NK-92 (cell line): Measurements from ENCODE around the gene ERVK3-1.
"Not testable (repeated sequence)": the region's sequence is repeated elsewhere in the genome, so short reads cannot be mapped to it uniquely, and the experiment has no call there.

Experiments
- DNase-seq: peaks from one replicate; lab custom pipeline; 2025; ENCODE audit not compliant: unreplicated experiment; lab: John Stamatoyannopoulos, UW

ERVK3-1 gene

DNA sequence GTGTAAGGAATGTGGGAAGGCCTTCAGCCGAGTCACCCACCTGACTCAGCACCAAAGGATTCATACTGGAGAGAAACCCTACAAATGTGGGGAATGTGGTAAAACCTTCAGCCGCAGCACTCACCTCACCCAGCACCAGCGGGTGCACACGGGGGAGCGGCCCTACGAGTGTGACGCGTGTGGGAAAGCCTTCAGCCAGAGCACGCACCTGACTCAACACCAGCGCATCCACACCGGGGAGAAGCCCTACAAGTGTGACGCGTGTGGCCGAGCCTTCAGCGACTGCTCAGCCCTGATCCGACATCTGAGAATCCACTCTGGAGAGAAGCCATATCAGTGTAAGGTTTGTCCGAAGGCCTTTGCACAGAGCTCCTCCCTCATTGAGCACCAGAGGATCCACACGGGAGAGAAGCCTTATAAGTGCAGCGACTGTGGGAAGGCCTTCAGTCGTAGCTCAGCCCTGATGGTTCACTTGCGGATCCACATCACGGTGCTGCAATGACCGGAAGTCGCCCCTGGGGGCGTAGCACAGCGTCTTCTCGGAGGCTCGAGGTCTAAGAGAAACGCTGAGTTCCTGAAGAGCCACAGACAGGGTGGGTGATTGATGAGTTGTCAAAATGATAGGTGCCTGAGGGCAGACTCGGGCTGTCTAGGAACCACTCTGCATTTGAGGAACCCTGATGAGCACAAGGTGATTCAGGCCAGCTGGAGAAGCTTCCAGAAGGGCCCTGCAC is 33.8 kb downstream of the ERVK3-1 start:
- DNase-seq, result no peak

DNA sequence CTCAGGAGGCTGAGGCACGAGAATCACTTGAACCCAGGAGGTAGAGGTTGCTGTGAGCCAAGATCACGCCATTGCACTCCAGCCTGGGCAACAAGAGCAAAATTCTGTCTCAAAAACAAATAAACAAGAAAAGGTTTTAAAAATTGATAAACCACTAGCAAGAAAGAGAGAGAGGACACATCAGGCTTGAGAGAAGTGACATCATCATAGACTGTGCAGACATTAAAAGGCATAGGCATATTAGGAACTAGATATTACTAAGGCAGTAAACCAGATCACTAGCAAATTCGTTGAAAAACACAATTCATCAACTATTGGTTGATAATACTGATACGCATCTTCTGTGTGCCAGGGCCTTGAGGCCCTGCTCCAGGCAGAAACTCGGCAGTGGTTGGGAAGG is 40.4 kb downstream of the ERVK3-1 start:
- no peak for DNase-seq

DNA sequence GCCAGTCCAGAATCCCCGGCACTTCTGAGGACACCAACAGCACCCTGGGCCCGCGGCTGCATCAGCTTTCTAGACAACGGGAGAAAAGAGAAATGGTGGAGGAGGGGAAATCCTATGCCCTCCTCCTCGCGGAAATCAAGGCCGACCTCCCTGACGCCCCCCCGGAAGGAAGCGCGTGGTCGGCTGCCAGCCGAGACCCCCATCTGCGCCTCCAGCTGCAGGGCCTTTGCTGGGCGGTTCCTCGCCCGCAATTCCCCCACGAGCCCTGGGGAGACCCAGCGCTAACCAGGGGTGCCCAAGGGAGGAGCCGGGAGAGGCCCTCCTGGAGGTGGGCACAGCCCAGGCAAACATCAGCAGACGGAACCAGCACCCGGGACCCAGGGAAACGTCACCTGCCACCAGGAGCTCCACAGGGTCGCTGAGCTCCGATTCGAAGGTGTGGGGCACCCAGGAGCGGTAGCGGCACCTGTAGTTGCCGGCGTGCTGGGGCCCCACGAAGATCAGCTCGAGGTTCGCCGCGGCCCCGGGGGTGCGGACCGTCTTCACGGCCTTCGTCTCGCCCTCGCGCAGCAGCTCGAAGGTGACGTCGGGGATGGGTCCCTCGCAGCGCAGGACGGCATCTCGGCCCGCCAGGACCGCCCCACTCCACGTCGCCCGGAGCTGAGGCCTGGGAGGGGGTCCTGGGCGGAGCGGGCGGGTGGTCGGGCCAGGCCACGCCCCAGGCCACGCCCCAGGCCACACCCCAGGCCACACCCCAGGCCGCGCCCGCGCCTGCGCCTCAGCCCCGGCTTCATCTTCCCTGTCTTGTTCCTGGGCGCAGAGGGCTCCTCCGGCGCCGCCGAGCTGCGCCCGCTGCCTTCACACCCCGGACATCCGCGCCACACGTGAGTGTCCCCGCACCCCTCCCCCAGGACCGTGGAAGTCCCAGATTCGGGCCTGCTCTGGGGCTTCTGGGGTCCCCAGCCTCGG is 42.1 kb downstream of the ERVK3-1 start:
- no peak for DNase-seq

DNA sequence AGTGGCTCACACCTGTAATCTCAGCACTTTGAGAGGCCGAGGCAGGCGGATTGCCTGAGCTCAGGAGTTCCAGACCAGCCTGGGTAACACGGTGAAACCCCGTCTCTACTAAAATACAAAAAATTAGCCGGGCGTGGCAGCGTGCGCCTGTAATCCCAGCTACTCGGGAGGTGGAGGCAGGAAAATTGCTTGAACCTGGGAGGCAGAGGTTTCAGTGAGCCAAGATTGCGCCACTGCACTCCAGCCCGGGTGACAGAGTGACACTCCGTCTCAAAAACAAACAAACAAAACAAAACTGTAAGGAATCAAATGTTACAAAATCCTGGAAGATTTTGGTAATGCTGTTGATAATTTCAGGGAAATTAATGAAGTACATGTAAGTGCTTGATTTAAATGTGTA is 42.9 kb downstream of the ERVK3-1 start:
- not testable (repeated sequence) for DNase-seq

DNA sequence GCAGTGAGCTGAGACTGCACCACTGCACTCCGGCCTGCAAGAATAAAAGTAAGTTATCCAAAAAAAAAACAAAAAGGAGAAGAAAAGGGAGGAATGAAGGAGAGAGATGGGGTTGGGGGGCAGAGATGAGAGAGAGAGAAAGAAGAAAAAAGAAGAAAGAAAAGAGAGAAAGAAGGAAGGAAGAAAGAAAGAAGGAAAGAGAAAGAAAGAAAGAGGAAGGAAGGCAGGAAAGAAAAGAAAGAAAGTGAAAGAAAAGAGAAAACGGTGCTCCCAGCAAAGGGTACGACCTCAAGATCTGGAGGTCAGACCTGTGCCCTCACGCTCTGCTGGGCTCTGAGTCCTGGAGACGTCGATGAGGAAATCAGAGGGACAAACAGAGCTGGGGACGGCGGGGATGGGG is 44.4 kb downstream of the ERVK3-1 start:
- DNase-seq, result no peak

DNA sequence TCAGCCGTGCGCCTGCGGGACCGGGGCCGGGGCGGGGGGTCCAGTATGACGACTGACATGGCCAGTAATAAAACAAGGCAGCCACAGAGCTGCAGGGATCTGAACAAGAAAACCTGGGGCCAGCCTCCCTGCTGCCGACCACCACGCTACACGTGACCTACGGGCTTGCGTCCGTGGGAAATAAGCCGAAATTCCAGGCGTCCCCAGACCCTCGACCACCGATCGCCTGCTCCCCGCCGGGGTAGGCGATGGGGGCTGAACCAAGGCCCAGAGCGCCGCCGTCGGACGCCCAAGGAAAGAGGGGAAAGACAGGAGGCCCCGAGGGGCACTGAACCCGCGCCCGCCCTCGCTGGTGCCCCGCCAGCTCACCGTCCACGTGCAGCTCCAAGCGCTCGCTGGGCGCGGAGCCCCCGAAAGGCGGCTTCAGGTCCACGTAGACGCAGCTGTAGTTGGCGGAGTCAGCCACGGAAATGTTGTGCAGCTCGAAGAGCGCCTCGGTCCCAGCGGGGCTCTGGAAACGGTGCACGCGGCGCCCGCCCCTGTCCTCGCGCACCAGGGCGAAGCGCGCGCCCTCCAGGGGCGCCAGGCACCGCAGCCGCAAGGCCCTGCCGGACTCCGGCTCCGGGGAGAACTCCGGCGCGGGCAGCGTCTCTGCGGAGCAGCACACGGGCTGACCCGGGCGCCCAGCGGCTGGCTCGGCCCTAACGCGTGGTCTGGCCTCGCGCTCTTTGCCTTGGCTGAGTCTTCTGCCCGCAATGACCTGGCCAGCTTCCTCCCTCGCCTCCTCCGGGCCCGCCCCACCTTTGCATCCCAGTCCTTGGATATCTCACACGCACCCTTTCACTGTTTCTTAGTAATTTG is 45.1 kb downstream of the ERVK3-1 start:
- no peak for DNase-seq

DNA sequence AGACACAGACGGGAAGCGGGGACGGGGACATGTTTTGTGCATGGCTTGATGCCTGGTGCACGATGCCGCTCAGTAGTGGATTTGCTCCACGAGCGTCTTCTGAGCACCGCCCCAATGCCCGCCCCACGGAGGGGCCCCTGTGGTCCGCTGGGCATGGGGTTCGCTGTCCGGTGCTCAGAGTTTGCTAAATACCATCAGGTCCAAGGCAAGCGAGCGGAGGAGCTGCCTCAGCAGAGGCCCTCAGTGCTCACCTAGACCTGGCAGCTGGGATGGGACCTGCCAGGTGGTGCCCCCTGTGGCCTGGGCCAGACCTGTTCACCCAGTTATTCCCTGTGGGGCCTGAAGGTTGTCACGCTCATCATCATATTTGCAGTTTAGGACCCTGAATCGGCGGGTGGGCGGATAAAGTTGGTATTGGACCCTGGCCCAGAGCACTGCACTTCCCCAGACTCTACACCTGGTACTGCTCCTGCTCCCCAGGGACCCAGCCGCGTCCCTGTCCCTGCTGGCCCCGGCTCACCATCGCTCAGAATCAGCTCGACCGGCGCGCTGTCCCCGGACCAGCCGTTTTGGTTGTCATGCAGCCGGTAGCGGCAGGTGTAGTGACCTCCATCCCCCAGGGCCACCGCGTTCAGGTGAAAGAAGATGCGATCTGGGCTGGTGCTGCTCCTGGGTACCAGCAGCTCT is 45.8 kb downstream of the ERVK3-1 start:
- no peak for DNase-seq

DNA sequence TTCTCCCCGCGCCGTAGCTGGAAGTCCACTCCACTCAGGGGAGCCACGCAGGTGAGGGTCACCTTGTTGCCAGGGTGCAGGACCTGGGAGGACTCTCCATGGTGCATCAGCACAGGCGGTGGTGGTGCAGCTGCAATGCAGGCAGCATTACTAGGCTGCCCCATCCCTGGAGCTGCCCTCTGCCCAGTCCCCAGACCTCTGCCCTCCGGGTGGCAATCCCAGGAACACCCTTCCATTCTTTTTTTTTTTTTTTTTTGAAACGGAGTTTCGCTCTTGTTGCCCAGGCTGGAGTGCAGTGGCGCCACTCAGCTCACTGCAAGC is 46.3 kb downstream of the ERVK3-1 start:
- DNase-seq, result no peak

DNA sequence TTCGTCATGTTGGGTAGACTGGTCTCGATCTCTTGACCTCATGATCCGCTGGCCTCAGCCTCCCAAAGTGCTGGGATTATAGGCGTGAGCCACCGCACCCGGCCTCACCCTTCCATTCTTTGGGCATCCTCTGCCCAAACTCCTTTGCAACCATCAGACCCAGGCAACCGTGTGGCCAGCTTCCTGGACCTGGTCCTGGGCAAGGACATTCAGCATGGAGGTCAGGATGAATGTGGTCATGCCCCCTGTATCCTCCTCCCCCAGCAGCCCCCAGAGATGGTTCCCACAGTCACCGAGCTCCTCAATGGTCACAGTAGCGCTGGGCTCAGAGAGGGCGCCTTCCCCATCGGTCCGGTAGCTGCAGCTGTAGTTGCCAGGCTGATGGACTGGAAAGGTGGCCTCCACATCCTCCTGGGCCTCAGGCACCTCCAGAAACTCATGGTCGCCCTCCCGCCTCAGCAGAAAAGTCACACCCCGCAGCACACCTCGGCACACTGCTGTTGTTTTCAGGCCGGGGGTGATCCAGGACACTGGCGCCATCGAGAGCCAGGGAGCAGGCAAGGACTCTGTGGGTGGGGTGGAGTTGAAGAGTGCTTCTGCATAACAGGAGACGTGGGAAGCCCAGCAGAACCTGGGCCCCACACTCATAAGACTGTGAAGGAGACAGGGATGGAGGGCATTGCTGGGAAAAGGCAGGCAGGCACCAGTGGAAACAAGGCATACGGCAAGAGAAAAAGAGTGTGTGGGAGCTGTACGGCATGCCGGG is 47.0 kb downstream of the ERVK3-1 start:
- no peak for DNase-seq

DNA sequence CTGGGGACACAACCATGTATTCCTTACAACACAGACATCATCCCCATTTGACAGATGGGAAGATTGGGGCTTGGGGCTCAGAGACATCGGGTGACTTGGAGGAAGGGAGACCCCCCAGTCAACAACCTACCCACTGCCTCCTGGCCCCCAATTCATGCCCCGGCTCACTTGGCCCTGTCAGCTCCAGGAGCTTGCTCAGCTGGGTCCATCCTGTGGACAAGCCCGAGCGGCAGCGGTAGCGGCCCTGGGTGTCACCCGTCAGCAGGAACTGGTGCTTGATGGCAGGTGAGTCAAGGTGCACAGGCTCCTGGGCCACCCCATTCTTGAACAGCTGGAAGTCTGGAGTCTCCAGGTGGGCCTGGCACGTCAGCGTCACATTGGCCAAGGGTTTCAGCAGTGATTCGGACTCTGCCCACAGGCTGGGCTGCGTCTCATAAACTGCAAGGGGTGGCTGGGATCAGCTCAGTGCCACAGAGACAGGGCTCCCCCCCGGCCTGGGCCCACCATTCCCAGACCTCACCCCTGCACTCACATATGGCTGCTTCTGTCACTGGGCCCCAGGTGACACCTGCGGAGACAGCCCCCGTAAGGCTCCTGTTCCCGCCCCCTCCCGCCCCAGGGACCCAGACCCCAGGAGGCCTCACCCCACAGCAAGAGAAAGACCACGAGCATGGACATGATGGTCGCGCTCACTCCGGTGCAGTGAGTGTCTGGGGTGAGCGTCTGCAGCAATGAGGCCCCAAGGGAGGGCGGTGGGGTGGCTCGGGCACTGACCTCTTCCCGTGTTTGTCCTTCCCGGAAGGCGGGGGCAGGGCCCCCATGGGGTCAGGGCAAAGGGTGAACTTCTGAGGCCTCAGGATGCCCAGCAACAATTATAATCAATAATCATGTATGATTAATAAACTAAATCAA is 47.8 kb downstream of the ERVK3-1 start, which contains the start of gene A1BG:
TSS of gene A1BG (minus strand) at position 733 of the 912 bp plus-strand sequence. CDS start at position 678, 55 bp downstream.
- DNase-seq, result no peak

DNA sequence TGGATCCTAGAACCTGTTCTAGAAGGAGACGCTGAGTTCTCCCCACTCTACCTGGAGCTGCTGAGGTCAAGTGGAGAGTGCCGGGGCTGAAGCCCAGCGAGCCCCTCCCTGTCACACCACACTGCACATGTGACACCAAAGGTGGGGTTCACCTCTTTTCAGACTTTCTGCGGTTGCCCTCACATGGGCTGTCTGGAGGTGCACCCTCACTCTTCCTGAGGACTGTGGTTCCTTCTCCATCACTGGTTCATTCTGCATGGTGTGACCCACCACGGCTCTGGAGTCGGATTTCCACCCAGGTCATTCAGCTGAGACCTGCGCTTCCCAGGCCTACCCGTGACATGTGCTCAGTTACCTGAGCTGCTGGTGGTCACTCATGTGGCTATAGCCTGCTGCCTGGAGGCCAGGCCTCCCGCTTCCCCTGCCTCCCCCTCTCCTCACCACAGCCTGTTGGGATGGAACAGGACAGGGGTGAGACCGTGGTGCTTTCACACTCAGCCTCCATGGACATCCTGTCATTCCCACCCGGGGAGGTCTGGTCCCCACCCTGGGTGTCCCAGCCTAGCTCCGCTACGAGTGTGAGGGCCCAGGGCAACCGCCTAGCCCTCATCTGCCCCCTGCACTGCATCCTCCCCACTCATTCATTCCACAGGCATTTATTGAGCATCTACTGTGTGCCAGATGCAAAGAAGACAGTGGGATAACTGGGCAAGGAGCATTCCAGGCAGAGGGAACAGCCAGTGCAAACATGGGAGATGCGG is 48.7 kb downstream of the ERVK3-1 start:
- DNase-seq, result no peak

DNA sequence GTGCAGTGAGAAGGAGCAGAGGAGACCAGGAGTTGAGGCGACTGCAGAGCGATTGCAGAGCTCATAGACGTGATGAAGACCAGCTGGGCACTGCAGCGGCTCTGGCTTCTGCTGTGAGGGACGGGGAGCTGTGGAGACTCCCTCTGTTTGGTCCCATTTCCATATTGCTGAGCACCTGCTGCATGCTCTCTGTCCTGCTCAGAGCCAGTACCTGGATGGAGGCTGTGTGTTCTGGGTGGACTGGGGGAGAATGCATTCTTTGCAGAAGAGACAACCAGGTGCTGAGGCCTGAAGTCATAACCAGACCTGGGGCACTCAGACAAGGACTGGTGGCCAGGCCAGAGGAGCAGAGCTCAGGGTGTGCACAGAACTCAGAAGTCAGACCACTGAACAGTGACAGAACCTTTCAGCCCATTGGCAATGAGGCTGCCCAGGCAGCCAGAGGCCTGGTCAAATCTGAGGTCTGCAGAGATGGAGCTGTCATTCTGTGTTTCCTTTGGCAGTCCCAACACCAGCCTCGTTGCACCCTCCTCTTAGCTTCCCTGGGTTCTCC is 49.4 kb downstream of the ERVK3-1 start:
- DNase-seq, result no peak

DNA sequence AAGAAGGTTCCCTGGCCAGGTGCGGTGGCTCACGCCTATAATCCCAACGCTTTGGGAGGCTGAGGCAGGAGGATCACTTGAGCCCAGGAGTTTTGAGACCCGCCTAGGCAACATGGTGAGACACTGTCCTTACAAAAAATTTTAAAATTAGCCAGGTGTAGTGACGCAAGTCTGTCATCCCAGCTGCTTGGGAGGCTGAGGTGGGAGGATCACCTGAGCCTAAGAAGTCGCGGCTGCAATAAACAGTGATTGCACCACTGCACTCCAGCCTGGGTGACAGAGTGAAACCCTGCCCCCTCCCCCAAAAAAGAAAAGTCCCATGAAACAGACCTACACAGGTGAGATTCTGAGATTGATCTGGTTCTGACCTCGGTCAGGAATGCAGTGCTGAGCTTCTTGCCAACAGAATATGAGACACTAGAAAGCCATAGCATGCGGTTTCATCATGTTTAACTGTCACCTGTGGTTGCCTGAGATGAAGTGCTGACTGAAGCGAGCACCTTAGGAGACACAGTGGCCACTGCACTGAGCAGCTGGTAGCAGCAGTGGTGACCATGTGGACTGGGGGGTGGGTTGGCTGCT is 50.1 kb downstream of the ERVK3-1 start:
- no peak for DNase-seq

DNA sequence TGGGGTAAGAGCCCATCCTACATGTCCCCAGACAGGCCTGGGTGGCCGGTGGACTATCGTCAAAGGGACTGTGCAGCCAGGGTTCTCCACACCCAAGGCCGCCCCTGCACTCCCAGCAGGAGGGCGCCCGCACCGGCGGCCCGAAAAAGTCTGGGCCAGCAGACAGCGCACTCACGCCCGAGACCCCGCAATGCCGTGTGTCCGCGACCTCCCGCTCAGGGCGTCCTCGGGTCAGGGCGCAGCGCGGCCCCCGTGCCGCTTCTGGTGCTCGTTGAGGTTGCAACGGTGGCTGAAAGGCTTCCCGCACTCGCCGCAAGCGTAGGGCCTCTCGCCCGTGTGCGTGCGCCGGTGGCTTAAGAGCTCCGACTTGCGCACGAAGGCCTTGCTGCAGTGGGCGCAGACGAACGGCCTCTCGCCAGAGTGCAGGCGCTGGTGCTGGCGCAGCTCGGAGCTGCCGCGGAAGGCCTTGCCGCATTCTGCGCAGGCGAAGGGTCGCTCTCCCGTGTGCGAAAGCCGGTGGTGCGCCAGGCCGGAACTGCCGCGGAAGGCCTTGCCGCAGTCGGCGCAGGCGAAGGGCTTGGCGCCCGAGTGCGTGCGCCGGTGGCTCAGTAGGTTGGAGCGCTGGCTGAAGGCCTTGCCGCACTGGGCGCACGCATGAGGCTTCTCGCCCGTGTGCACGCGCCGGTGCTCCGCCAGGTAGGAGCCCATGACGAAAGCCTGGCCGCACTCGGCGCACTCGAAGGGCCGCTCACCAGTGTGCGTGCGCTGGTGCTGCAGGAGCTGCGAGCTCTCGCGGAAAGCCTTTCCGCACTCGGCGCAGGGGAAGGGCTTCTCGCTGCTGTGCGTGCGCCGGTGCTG is 51.0 kb downstream of the ERVK3-1 start:
- DNase-seq, result no peak

DNA sequence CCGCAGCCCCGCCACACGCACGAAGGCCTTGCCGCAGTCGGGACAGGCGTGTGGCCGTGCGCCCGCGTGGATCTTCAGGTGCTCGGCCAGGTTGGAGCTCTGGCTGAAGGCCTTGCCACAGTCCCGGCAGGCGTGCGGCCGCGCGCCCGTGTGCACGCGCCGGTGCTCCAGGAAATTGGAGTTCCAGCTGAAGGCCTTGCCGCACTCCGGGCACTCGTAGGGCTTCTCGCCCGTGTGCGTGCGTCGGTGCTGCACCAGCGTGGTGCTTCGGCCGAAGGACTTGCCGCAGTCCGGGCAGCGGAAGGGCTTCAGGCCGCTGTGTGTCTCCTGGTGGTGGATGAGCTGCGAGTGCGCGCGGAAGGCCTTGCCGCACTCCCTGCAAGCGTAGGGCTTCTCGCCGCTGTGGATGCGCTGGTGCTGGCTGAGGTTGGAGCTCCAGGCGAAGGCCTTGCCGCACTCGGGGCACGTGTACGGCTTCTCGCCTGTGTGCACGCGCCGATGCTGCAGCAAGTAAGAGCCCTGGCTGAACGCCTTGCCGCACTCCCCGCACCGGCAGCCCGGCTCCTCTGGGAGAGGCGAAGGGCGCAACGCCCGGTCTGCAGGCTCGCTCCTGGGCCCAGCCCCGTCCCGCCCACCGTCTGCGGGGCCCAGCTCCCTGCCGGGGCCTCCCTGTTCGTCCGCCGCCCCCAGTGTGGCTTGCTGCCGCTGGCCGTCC is 51.7 kb downstream of the ERVK3-1 start:
- no peak for DNase-seq
